Measurements from ENCODE around the gene OPHN1. TPM values are rescaled to one million over a fixed set of nuclear protein-coding genes. Genes with fewer than 3 reads are reported as not detected.

Gene OPHN1
- total RNA-seq, 4 donors from 2014 or later: 5.1 to 11.2 (median 8.0) TPM

DNA sequence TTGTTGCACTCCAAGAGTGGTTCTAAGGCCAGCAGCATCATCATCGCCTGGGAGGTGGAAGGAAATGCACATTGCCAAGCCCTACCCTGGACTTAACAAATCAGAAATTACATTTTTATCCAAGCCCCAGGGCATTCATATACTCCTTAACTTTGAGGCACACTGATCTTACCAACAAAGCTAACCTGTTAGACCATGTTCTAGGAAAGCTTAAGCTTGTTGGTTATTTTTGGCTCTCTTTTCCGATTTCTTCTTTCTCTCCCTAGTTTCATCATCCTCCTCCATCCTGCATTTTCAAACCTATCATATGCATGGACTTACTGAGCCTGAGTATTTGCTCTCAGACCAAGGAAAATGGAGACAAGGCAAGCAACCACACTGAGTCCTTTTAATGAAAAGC, 133.4 kb downstream of the OPHN1 start:
- no peak for TF ChIP-seq EP300 (IDR thresholded peaks at IDR 0.05)
- no peak for TF ChIP-seq CTCF (IDR thresholded peaks at IDR 0.05)
- no peak for TF ChIP-seq POLR2AphosphoS5 (IDR thresholded peaks at IDR 0.05)
- no peak for TF ChIP-seq POLR2A (IDR thresholded peaks at IDR 0.05; ENCODE audit: low read depth)
- no peaks in the 10 kb centered on the region for H3K4me1 ChIP-seq
- no peaks in the 10 kb centered on the region for H3K36me3 ChIP-seq
- H3K9me3 ChIP-seq: no peaks in the 10 kb centered on the region
- intact Hi-C loops (cut with DNase I): no loop called here
- DNase-seq (ENCODE audit: extremely low spot score): no peak
- H3K27ac ChIP-seq (replicated peaks in 1 of 4): no peak overlapping the region
- H3K4me3 ChIP-seq: no peak overlapping the region
- H3K27me3 ChIP-seq: no peaks in the 10 kb centered on the region
- 75% methylated on average over 2 of the region's 2 CpGs for WGBS

- WGBS: 64% methylated on average over 3 of the region's 3 CpGs
- Histone ChIP-seq H3K36me3 (no peaks in the 10 kb centered on the region), H3K4me3 (no peak overlapping the region), H3K4me1 (no peaks in the 10 kb centered on the region), H3K27ac (replicated peaks in 1 of 4) (no peak overlapping the region), H3K9me3 (no peaks in the 10 kb centered on the region), H3K27me3 (no peaks in the 10 kb centered on the region)
- DNase-seq (ENCODE audit: extremely low spot score): no peak
- intact Hi-C loops (cut with DNase I): no loop called here
- TF ChIP-seq CTCF (IDR thresholded peaks at IDR 0.05) (no peak), POLR2AphosphoS5 (IDR thresholded peaks at IDR 0.05) (no peak), POLR2A (IDR thresholded peaks at IDR 0.05; ENCODE audit: low read depth) (no peak), EP300 (IDR thresholded peaks at IDR 0.05) (no peak)
Measured at GRCh38 chrX:68292471-68292870, 140.8 kb downstream of the OPHN1 start.

GRCh38 chrX:68288127-68288526, 145.2 kb downstream of the OPHN1 start:
- Histone ChIP-seq H3K27me3 (no peaks in the 10 kb centered on the region), H3K9me3 (no peaks in the 10 kb centered on the region), H3K4me3 (no peak overlapping the region), H3K4me1 (no peaks in the 10 kb centered on the region), H3K27ac (replicated peaks in 1 of 4) (no peak overlapping the region), H3K36me3 (no peaks in the 10 kb centered on the region)
- TF ChIP-seq EP300 (IDR thresholded peaks at IDR 0.05): no peak
- TF ChIP-seq CTCF (IDR thresholded peaks at IDR 0.05): no peak
- TF ChIP-seq POLR2AphosphoS5 (IDR thresholded peaks at IDR 0.05): no peak
- TF ChIP-seq POLR2A (IDR thresholded peaks at IDR 0.05; ENCODE audit: low read depth): no peak
- no peak for DNase-seq (ENCODE audit: extremely low spot score)
- intact Hi-C loops (cut with DNase I): no loop called here

GRCh38 chrX:68287419-68287818, 145.9 kb downstream of the OPHN1 start:
- intact Hi-C loops (cut with DNase I): no loop called here
- 67% methylated on average over 3 of the region's 3 CpGs for WGBS
- no peak overlapping the region for H3K27ac ChIP-seq (replicated peaks in 1 of 4)

More at GRCh38 chrX:68287419-68287818, 145.9 kb downstream of the OPHN1 start:
- TF ChIP-seq CTCF (IDR thresholded peaks at IDR 0.05) (no peak), EP300 (IDR thresholded peaks at IDR 0.05) (no peak), POLR2AphosphoS5 (IDR thresholded peaks at IDR 0.05) (no peak), POLR2A (IDR thresholded peaks at IDR 0.05; ENCODE audit: low read depth) (no peak)
- Histone ChIP-seq H3K27me3 (no peaks in the 10 kb centered on the region), H3K9me3 (no peaks in the 10 kb centered on the region), H3K4me1 (no peaks in the 10 kb centered on the region), H3K36me3 (no peaks in the 10 kb centered on the region), H3K4me3 (no peak overlapping the region)
- no peak for DNase-seq (ENCODE audit: extremely low spot score)
